ENCODE results near the gene ATXN7L1.
"Not testable (repeated sequence)": the region's sequence is repeated elsewhere in the genome, so short reads cannot be mapped to it uniquely, and the experiment has no call there.

ATXN7L1 gene

GRCh38 chr7:105617280-105618015 lies 259.0 kb downstream of the ATXN7L1 start:
- no peak for DNase-seq (ENCODE audit: low read depth in 2 of 2)

DNA sequence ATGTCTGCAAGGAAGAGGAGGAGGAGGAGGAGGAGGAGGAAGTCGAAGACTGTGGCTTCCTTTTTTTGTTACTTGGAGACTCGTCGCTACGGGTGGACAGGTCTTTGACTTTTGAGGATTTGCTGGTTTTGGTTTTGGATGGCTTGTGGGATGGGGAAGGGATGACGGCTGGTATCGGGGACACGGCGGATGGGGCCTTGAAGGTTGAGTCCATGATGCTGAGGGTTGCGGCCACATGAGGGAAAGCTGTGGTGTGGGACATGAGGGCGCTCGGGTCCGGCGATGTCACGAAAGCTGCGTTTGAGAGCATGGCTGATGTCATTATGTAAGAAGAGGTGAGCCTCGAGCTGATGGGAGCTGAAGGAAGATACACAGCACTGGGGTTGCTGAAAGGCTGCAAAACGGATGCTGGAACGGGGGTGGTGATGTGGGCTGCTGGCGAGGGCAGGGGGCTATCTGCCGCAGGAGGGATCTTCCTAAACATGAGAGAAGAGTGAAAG lies 262.0 kb downstream of the ATXN7L1 start:
- no peak for DNase-seq (ENCODE audit: low read depth in 2 of 2)

- DNase-seq (ENCODE audit: low read depth in 2 of 2) = no peak
Observed at GRCh38 chr7:105613611-105614330, 262.6 kb downstream of the ATXN7L1 start.

GRCh38 chr7:105612806-105613205 lies 263.6 kb downstream of the ATXN7L1 start:
- no peak for DNase-seq (ENCODE audit: low read depth in 2 of 2)

- DNase-seq (ENCODE audit: low read depth in 2 of 2) = no peak
Observed at GRCh38 chr7:105611856-105612775, 264.3 kb downstream of the ATXN7L1 start.

DNA sequence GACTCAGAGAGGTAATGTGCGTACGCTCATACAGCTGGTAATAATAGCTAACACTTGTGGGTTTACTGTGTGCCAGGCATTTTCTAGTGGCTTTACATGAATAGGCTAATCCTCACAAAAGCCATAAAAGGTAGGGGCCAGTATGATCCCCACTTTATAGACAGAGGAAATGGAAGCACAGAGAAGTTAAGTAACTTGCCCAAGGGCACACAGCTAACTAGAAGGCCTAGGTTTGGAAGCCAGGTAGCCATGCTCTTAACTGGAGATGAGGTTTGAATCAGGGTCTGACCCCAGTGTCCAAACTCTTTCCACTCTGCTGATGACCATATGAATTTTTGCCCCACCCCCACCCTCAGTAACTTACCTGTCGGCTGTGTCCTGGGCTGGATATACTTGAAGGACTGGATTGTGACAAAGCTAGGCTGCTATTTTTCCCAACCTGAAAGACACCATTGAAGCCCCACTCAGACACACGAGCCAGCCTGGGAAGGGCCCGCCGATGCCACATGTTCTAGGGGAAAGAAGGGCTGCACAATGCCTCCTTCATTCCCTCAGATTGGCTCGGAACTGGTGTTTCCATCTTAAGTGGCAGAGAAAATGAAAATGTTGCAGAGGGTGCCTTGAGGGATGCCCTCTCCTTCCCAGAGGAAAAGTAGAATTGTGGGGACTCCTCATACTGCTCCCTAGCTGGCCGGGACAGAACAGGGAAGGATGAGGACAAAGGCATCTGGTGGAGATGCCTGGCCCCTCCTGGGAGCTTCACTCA lies 266.1 kb downstream of the ATXN7L1 start:
- DNase-seq (ENCODE audit: low read depth in 2 of 2) = no peak

- DNase-seq (ENCODE audit: low read depth in 2 of 2) = no peak
Observed at GRCh38 chr7:105602325-105603305, 273.8 kb downstream of the ATXN7L1 start.

DNA sequence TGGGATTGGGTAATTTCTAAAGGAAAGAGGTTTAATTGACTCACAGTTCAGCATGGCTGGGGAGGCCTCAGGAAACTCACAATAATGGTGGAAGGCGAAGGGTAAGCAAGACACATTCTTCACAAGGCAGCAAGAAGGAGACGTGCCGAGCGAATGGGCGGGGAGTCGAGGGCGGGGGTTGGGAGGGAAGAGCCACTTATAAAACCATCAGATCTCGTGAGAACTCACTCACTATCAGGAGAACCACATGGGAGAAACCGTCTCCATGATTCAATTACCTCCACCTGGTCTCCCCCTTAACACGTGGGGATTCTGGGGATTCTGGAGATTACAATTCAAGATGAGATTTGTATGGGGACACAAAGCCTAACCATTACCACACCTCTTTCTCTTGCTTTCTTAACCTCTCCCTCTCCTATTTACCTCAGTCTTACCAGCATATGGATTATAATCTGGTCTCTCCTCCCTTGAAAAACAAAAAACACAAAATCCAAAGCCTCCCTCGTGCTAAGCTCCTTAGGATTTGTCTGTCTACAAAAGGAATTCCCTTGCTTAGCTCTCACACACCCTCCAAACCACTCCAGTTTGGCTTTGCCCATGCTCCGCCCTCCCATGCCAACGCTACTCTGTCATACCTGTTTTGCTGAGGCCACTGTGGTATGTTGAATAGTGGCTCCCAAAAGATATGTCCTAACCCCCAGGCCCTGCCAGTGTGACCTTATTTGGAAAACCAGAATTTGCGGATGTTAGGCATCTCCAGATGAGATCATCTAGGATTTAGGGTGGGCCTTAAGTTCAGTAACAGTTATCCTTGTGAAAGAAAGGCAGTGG lies 275.5 kb downstream of the ATXN7L1 start:
- DNase-seq (ENCODE audit: low read depth in 2 of 2) = no peak

- no peak for DNase-seq (ENCODE audit: low read depth in 2 of 2)
Observed at GRCh38 chr7:105599551-105599950, 276.8 kb downstream of the ATXN7L1 start.

DNA sequence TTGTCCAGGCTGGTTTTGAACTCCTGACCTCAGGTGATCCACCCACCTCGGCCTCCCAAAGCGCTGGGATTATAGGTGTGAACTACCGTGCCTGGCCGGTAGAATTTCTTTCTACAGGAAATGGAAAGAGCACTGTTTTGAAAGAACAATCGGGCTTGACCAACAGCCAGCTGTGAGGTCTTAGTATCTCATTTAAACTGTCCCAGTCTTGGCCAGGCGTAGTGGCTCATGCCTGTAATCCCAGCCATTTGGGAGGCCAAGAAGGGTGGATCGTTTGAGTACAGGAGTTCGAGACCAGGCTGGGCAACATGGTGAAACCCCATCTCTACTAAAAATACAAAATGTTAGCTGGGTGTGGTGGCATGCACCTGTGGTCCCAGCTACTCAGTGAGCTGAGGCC lies 277.3 kb downstream of the ATXN7L1 start:
- DNase-seq (ENCODE audit: low read depth in 2 of 2) = not testable (repeated sequence)

DNA sequence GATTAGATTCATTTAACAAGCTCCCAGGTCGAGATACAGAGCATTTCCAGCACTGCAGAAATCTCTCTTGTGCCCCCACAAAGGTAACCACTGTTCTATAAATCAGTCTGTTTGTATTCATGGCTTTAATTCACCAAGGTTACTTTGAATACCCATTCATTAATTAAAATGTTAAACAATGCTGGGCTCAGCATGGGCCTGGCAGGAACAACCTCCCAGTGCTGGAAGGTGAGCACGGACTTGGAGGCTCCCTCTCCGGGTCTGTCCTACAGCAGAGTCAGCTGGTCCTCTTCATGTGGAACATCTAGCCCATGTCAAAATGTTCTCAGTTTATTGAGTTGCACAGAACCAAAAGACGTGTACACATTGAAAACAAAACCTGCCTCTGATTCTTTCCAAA lies 279.5 kb downstream of the ATXN7L1 start:
- no peak for DNase-seq (ENCODE audit: low read depth in 2 of 2)

DNA sequence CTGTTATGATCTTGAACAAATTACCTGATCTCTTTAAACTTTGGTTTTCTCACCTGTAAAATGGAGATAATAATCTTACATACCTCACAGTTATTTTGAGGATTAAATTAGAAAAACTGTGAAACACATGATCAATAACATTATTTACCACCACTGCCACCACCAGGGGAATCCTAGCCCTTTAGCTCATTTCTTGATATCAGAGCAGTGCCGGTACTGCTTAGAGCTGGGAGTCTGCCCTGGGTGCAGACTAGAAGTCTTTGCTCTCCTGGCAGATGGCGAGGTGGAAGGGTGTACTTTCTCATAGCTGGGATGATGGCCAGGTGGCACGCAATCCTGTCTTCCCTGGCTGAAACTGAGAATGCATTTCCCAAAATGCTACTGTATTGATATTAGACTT lies 282.4 kb downstream of the ATXN7L1 start:
- no peak for DNase-seq (ENCODE audit: low read depth in 2 of 2)

- no peak for DNase-seq (ENCODE audit: low read depth in 2 of 2)
Observed at GRCh38 chr7:105591522-105591921, 284.9 kb downstream of the ATXN7L1 start.

- no peak for DNase-seq (ENCODE audit: low read depth in 2 of 2)
Observed at GRCh38 chr7:105590793-105591192, 285.6 kb downstream of the ATXN7L1 start.

GRCh38 chr7:105589356-105590077 lies 286.9 kb downstream of the ATXN7L1 start:
- peak; percentile 39 to 40 for DNase-seq (ENCODE audit: low read depth in 2 of 2)

DNA sequence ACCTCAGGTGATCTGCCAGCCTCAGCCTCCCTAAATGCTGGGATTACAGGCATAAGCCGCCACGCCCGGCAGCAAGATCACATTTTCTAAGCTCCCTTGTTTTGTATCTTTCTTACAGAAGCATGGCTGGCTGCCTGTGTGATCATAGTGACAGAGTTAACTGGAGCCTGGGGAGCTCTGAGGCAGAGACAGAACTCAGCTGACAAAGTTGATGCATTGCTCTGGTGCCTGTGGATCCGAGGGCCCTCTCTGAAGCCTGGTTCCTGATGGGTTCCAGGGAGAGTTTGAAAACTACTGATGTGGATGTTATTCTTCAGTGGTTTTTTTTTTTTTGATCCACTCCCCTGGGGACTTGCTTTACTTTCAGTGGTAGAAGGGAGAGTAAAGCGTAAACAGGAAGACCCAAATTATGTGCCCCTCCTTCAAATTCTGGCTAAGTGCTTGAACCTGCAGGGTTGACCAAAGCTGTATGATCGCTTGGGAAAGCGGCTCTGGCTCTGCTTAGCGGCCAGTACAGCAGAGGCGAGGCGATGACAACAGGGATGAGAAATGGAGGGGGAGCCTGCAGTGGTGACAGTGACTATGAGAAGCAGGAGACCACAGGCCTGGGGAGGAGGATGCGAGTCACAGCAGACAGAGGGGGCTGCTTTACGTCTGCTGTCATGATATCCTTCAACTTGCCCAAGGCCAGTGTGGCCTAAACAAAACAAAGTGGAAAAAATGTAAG lies 288.3 kb downstream of the ATXN7L1 start:
- DNase-seq (ENCODE audit: low read depth in 2 of 2) = no peak

DNA sequence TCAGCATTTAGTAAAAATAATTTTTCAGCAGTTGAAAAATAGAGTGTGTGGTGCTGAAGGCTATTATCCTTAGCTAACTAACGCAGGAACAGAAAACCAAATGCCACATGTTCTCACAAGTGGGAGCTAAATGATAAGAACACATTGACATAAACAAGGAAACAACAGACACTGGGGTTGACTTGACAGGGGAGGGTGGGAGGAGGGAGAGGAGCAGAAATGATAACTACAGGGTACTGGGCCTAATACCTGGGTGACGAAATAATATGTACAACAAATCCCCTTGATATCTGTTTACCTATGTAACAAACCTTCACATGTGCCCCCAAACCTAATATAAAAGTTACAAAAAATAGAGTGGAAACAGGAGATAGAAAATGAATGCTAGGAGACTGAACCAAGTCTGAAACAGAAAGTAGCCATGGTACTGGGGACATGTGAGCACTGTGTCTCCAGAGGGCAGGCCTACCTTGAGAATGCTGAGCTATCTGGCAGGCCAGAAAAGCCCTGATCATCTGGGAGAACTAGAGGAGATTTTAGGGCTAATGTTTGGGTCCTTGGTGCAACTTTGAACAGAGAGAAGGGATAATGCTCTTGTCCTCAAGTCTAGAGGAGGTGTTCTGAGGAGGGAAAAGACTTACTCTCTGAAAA lies 290.4 kb downstream of the ATXN7L1 start:
- DNase-seq (ENCODE audit: low read depth in 2 of 2) = no peak
